ENCODE data around the gene RUSF1. TPM values are rescaled to one million over a fixed set of nuclear protein-coding genes. Genes with fewer than 3 reads are reported as not detected.

RUSF1 gene
- total RNA-seq, 2 experiments from 2014 or later: 35.8 to 36.7 TPM

DNA sequence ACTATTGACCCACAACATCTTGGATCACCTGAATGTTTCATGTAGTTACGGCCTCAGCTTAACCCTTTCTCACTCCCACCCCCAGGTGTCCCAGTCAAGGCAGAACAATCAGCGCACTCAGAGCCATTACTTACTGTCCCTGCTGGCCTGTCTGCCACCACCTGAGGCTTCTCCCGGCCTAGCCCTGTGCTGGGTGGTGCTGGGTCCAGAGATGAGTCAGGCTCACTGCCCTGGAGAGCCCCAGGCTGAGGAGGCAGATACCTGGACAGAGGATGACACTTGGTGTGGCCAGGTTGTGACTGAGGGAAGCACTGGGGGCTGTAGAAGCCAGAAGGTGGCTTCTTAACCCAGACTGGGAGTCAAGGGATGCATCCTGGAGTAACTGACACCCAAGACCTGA, 29.2 kb downstream of the RUSF1 start:
- Mint-ChIP-seq H3K9me3 (no peaks in the 10 kb centered on the region), H3K4me1 (ENCODE audit: low read depth) (peaks cover 16% of the 10 kb centered on the region), H3K27ac (no peak overlapping the region), H3K27me3 (peaks cover 2% of the 10 kb centered on the region), H3K36me3 (ENCODE audit: low read depth) (no peaks in the 10 kb centered on the region), H3K4me3 (no peak overlapping the region)
- no peak for ATAC-seq
- intact Hi-C loops (cut with micrococcal nuclease): no loop called here
- TF ChIP-seq, protein P1, sequence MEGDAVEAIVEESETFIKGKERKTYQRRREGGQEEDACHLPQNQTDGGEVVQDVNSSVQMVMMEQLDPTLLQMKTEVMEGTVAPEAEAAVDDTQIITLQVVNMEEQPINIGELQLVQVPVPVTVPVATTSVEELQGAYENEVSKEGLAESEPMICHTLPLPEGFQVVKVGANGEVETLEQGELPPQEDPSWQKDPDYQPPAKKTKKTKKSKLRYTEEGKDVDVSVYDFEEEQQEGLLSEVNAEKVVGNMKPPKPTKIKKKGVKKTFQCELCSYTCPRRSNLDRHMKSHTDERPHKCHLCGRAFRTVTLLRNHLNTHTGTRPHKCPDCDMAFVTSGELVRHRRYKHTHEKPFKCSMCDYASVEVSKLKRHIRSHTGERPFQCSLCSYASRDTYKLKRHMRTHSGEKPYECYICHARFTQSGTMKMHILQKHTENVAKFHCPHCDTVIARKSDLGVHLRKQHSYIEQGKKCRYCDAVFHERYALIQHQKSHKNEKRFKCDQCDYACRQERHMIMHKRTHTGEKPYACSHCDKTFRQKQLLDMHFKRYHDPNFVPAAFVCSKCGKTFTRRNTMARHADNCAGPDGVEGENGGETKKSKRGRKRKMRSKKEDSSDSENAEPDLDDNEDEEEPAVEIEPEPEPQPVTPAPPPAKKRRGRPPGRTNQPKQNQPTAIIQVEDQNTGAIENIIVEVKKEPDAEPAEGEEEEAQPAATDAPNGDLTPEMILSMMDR (IDR thresholded peaks at IDR 0.05): no peak
- CTCF ChIA-PET: interaction anchor here (2.1 to 10.2 kb wide), 2 partner anchors 9 to 20 kb away, joined by 5 to 70 read pairs; partner anchors contain the start of gene ARMC5
- DNase-seq: no peak
- POLR2A ChIA-PET: interaction anchor here (0.6 to 1.0 kb wide), 2 partner anchors 28 to 394 kb away, joined by 3 read pairs; no protein-coding TSS in a partner anchor

DNA sequence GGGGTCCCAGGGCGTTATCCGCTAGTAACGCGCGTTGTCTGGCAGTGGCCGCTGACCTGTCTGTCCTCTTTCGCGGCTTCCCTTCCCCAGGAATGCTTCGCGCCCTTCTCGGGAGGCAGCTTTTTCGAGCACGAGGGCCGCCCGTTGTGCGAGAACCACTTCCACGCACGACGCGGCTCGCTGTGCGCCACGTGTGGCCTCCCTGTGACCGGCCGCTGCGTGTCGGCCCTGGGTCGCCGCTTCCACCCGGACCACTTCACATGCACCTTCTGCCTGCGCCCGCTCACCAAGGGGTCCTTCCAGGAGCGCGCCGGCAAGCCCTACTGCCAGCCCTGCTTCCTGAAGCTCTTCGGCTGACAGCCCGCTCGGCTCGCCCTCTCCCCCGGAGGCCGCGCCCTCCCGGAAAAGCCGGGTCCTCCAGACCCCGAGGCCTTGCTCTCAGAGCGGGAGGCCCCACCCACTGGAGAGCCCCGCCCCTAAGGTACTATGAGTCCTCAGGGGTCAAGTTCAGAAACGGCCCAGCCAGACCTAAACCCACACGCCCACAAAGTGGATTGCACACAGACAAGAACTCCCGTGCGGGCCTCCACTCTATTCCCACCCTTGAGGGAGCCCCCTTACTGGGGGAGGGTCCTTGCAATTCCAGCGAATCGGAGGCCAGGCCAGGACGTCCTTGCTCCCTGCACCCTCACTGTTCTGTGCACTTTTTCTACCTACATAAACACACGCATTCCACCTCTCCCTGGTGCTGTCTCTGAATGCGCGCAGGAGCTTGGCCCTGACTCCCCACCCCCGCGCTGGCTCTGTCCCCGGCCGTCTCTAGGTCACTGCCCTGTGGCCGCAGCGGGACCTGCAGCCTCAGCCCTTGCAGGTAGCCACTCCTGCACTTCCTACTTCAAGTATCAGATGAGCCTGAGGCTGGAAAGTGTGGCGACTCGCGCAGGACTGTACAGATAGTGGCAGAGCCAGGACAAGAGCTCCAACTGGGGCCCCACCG, 30.7 kb downstream of the RUSF1 start:
- Mint-ChIP-seq H3K9me3 (no peaks in the 10 kb centered on the region), H3K4me3 (peak overlapping the region; percentile 77), H3K27ac (no peak overlapping the region), H3K4me1 (ENCODE audit: low read depth) (peaks cover 17% of the 10 kb centered on the region), H3K27me3 (peaks cover 10% of the 10 kb centered on the region), H3K36me3 (ENCODE audit: low read depth) (no peaks in the 10 kb centered on the region)
- intact Hi-C loops (cut with micrococcal nuclease): no loop called here
- POLR2A ChIA-PET: interaction anchor here (1.0 to 4.2 kb wide), 7 partner anchors 8 to 395 kb away, joined by 3 to 16 read pairs (median 4); partner anchors contain the start of gene RUSF1
- peak; percentile 19 for ATAC-seq
- CTCF ChIA-PET: interaction anchor here (1.2 to 10.2 kb wide), 3 partner anchors 10 to 24 kb away, joined by 3 to 70 read pairs (median 5); partner anchors contain the start of gene ARMC5
- TF ChIP-seq, protein P1 (IDR thresholded peaks at IDR 0.05): no peak
- peak; percentile 60 for DNase-seq

DNA sequence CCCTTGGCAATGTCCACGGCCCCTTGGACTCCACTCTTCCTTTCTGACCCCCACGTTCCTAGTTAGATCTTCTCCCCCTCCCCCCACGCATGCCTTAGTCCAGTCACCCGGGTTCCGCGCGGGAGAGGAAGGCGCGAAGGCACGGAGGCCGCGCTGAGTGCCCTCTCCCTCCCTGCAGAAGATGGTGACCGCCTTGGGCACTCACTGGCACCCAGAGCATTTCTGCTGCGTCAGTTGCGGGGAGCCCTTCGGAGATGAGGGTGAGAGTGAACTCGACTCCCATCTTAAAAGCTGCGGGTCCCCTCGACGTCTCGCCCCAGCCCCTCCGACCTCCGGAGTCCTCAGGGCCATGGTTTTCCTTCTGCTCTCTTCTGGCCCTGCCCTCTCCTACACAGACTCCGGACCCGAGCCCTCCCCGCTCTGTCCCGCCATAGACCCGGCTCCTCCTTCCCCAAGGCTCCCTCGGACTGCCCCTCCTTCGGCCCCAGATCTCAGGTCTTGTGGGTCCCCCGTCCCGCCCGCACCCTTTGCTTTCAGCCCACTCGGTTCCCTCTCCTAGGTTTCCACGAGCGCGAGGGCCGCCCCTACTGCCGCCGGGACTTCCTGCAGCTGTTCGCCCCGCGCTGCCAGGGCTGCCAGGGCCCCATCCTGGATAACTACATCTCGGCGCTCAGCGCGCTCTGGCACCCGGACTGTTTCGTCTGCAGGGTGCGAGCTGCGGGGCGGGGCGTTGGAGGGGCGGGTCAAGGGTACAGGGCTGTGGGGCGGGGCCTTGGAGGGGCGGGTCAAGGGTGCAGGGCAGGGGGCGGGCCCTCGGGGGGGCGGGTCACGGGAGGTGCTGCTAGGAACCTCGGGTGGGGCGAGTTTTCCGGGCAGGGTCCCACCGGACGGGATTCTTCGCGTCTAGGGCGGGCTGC, 31.6 kb downstream of the RUSF1 start:
- TF ChIP-seq, protein P1 (IDR thresholded peaks at IDR 0.05): no peak
- ATAC-seq: peak; percentile 92
- Mint-ChIP-seq H3K27me3 (peaks cover 12% of the 10 kb centered on the region), H3K9me3 (no peaks in the 10 kb centered on the region), H3K27ac (peak overlapping the region; percentile 24), H3K36me3 (ENCODE audit: low read depth) (no peaks in the 10 kb centered on the region), H3K4me3 (peak overlapping the region; percentile 77), H3K4me1 (ENCODE audit: low read depth) (peaks cover 19% of the 10 kb centered on the region)
- intact Hi-C loops (cut with micrococcal nuclease): no loop called here
- DNase-seq: peak; percentile 94
- CTCF ChIA-PET: interaction anchor here (0.8 to 10.2 kb wide), 3 partner anchors 17 to 25 kb away, joined by 3 to 70 read pairs (median 3); partner anchors contain the start of gene ARMC5
- POLR2A ChIA-PET: interaction anchor here (1.1 to 4.2 kb wide), 6 partner anchors 9 to 32 kb away, joined by 3 to 16 read pairs (median 4); partner anchors contain the start of gene RUSF1

DNA sequence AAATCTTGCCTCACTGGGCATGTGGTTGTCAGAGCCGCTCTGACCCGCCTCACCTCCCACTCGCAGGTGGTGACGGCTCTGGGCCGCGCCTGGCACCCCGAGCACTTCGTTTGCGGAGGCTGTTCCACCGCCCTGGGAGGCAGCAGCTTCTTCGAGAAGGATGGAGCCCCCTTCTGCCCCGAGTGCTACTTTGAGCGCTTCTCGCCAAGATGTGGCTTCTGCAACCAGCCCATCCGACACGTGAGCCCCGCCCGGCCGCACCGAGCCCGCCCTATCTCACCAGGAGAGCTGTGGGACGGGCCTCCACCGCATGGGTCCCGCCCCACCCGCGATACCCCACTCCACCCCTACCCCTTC, 32.3 kb downstream of the RUSF1 start:
- DNase-seq: no peak
- Mint-ChIP-seq H3K9me3 (no peaks in the 10 kb centered on the region), H3K27me3 (peaks cover 16% of the 10 kb centered on the region), H3K27ac (no peak overlapping the region), H3K36me3 (ENCODE audit: low read depth) (no peaks in the 10 kb centered on the region), H3K4me3 (peak overlapping the region; percentile 77), H3K4me1 (ENCODE audit: low read depth) (peaks cover 19% of the 10 kb centered on the region)
- TF ChIP-seq, protein P1 (IDR thresholded peaks at IDR 0.05): no peak
- intact Hi-C loops (cut with micrococcal nuclease): no loop called here
- CTCF ChIA-PET: interaction anchor here (0.8 to 10.2 kb wide), 3 partner anchors 11 to 20 kb away, joined by 3 to 70 read pairs (median 3); partner anchors contain the start of gene ARMC5
- ATAC-seq: no peak
- POLR2A ChIA-PET: interaction anchor here (1.0 to 4.2 kb wide), 3 partner anchors 12 to 18 kb away, joined by 4 to 16 read pairs (median 6); no protein-coding TSS in a partner anchor
